Measurements from ENCODE around the gene CDK5RAP2. TPM values are rescaled to one million over a fixed set of nuclear protein-coding genes. Genes with fewer than 3 reads are reported as not detected.

The CDK5RAP2 gene
- total and polyA plus RNA-seq, 9 of the 15 experiments (the other 6 are each of a cell fraction or from before 2014, with no cell fraction given): 19.9 to 68.8 (median 42.2) TPM

DNA sequence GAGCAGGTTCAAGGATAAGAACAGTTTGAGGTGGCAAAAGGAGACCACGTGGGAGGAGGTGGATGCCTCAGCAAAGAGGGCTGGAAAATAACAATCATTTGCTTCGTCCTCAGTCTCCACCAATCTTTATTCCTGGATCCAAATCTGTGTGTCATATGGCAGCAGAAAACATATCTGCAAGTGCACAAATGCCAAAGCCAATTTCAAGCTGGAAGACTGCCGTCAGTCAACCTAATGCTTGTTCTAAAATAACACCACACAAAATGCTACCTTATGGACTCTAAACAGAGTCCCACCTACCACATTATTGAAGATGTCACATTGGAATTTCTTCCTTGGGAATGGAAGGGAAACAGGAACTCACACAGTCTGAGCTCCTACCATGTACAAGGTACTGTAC is 129.1 kb downstream of the CDK5RAP2 start:
- no peak for TF ChIP-seq SMARCA5 (IDR thresholded peaks at IDR 0.05)
- TF ChIP-seq ZNF212 (CRISPR knock-in tag; IDR thresholded peaks at IDR 0.05): no peak
- TF ChIP-seq, protein P1, sequence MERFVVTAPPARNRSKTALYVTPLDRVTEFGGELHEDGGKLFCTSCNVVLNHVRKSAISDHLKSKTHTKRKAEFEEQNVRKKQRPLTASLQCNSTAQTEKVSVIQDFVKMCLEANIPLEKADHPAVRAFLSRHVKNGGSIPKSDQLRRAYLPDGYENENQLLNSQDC (CRISPR knock-in tag; IDR thresholded peaks at IDR 0.05): no peak
- TF ChIP-seq FOXP1 (CRISPR knock-in tag; IDR thresholded peaks at IDR 0.05): no peak
- TF ChIP-seq CREM (IDR thresholded peaks at IDR 0.05; ENCODE audit: low read depth): no peak
- no peak overlapping the region for H3K4me3 ChIP-seq
- no peak overlapping the region for H3K4me2 ChIP-seq (ENCODE audit: insufficient read depth, low read length)
- no peaks in the 10 kb centered on the region for H3K9me3 ChIP-seq (replicated peaks; ENCODE audit: control insufficient read depth, insufficient read depth, low read depth, low read length)
- H3K4me1 ChIP-seq (replicated peaks in 1 of 2; ENCODE audit: control insufficient read depth in 2 of 2, insufficient read depth in 2 of 2, low read length in 2 of 2): no peaks in the 10 kb centered on the region
- no peak overlapping the region for H3K27ac ChIP-seq (ENCODE audit: extremely low read depth, low read depth, low read length)
- ChIA-PET POLR2A (interaction anchor here (1.6 kb wide), 1 partner anchor 18 kb away, joined by 3 read pairs; no protein-coding TSS in a partner anchor), CTCF (ENCODE audit: low intra/inter-chr PET ratio) (no interaction called here)
- no peaks in the 10 kb centered on the region for H3K9me1 ChIP-seq (ENCODE audit: control insufficient read depth, insufficient read depth, low read length)
- FAIRE-seq (no peak), ATAC-seq (no peak), DNase-seq (ENCODE audit: extremely low read depth in 1 of 4, low spot score in 3 of 4) (no peak)
- no peak overlapping the region for H3K9ac ChIP-seq (ENCODE audit: insufficient read depth in 1 of 2, low read depth in 2 of 2, low read length in 2 of 2)
- no peaks in the 10 kb centered on the region for H4K20me1 ChIP-seq (replicated peaks; ENCODE audit: control insufficient read depth, insufficient read depth, low read length)
- 88% methylated on average over 3 of the region's 3 CpGs for WGBS (ENCODE audit: insufficient coverage, low coverage, missing lambda C conversion rate)
- in situ Hi-C loops (cut with MboI): loop anchor here (25.0 kb wide), 1 partner anchor 889 kb away; no protein-coding TSS in a partner anchor
- intact Hi-C loops (cut with micrococcal nuclease): no loop called here
- H3K36me3 ChIP-seq (ENCODE audit: control insufficient read depth, insufficient read depth, low read length): peaks cover 71% of the 10 kb centered on the region
- no peaks in the 10 kb centered on the region for H3K79me2 ChIP-seq (ENCODE audit: control insufficient read depth, insufficient read depth, low read length)
- H3K27me3 ChIP-seq (ENCODE audit: control insufficient read depth in 2 of 2, insufficient read depth in 2 of 2, low read length in 2 of 2): no peaks in the 10 kb centered on the region
- no TSS peak for BruUV-seq (replicated peaks)
- H2AFZ ChIP-seq (ENCODE audit: low read depth, low read length): no peak overlapping the region

DNA sequence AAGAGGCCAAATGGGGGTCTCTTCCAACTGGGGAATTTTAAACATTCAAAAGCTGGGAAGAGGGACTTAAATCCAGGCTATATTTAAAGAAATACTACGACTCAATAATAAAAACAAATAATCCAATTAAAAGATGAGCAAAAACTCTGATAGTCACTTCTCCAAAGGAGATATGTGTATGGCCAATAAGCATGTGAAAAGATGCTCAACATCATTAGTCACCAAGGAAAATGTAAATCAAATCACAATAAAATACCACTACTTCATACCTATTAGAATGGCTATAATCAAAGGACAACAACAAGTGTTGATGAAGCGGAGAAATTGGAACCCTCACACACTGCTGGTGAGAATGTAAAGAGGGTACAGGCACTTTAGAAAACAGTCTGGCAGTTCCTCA is 130.4 kb downstream of the CDK5RAP2 start:
- Histone ChIP-seq H3K79me2 (ENCODE audit: control insufficient read depth, insufficient read depth, low read length) (no peaks in the 10 kb centered on the region), H2AFZ (ENCODE audit: low read depth, low read length) (no peak overlapping the region), H4K20me1 (replicated peaks; ENCODE audit: control insufficient read depth, insufficient read depth, low read length) (no peaks in the 10 kb centered on the region), H3K27ac (ENCODE audit: extremely low read depth, low read depth, low read length) (no peak overlapping the region), H3K4me3 (no peak overlapping the region), H3K4me1 (replicated peaks in 1 of 2; ENCODE audit: control insufficient read depth in 2 of 2, insufficient read depth in 2 of 2, low read length in 2 of 2) (no peaks in the 10 kb centered on the region), H3K9me3 (replicated peaks; ENCODE audit: control insufficient read depth, insufficient read depth, low read depth, low read length) (no peaks in the 10 kb centered on the region), H3K9ac (ENCODE audit: insufficient read depth in 1 of 2, low read depth in 2 of 2, low read length in 2 of 2) (no peak overlapping the region), H3K36me3 (ENCODE audit: control insufficient read depth, insufficient read depth, low read length) (peaks cover 75% of the 10 kb centered on the region), H3K9me1 (ENCODE audit: control insufficient read depth, insufficient read depth, low read length) (no peaks in the 10 kb centered on the region), H3K4me2 (ENCODE audit: insufficient read depth, low read length) (no peak overlapping the region), H3K27me3 (ENCODE audit: control insufficient read depth in 2 of 2, insufficient read depth in 2 of 2, low read length in 2 of 2) (no peaks in the 10 kb centered on the region)
- ATAC-seq (no peak), DNase-seq (ENCODE audit: extremely low read depth in 1 of 4, low spot score in 3 of 4) (no peak), FAIRE-seq (no peak)
- CTCF ChIA-PET (ENCODE audit: low intra/inter-chr PET ratio): no interaction called here
- WGBS (ENCODE audit: insufficient coverage, low coverage, missing lambda C conversion rate): 97% methylated on average over 2 of the region's 2 CpGs
- BruUV-seq (replicated peaks): no TSS peak
- POLR2A ChIA-PET: interaction anchor here (0.6 kb wide), 1 partner anchor 668 kb away, joined by 3 read pairs; no protein-coding TSS in a partner anchor
- in situ Hi-C loops (cut with MboI) (no loop called here), intact Hi-C loops (cut with micrococcal nuclease) (no loop called here)
- TF ChIP-seq CEBPB (tag; IDR thresholded peaks at IDR 0.05) (no peak), CEBPG (CRISPR knock-in tag; IDR thresholded peaks at IDR 0.05) (no peak), CEBPG (tag; conservative IDR thresholded peaks at IDR 0.05 in 1 of 2, IDR thresholded peaks at IDR 0.05 in 1 of 2) (no peak), ZNF263 (CRISPR knock-in tag; IDR thresholded peaks at IDR 0.05; ENCODE audit: borderline replicate concordance) (no peak), NR4A1 (CRISPR knock-in tag; IDR thresholded peaks at IDR 0.05) (no peak), NR4A1 (tag; IDR thresholded peaks at IDR 0.05) (no peak), TFAM (CRISPR knock-in tag; conservative IDR thresholded peaks at IDR 0.05) (no peak), TCFL5 (CRISPR knock-in tag; conservative IDR thresholded peaks at IDR 0.05) (no peak), CREBBP (IDR thresholded peaks at IDR 0.05; ENCODE audit: low read depth, low read length) (no peak), ARID2 (IDR thresholded peaks at IDR 0.05) (no peak), NBN (IDR thresholded peaks at IDR 0.05; ENCODE audit: low read depth) (no peak), CSDE1 (IDR thresholded peaks at IDR 0.05) (no peak), PHB (CRISPR knock-in tag; IDR thresholded peaks at IDR 0.05) (no peak)
- TF ChIP-seq, protein P2, sequence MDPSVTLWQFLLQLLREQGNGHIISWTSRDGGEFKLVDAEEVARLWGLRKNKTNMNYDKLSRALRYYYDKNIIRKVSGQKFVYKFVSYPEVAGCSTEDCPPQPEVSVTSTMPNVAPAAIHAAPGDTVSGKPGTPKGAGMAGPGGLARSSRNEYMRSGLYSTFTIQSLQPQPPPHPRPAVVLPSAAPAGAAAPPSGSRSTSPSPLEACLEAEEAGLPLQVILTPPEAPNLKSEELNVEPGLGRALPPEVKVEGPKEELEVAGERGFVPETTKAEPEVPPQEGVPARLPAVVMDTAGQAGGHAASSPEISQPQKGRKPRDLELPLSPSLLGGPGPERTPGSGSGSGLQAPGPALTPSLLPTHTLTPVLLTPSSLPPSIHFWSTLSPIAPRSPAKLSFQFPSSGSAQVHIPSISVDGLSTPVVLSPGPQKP (CRISPR knock-in tag; IDR thresholded peaks at IDR 0.05): no peak

Data from K562 (cell line).